HepG2 (cell line): Measurements from ENCODE around the gene BHLHE41. TPM values are rescaled to one million over a fixed set of nuclear protein-coding genes. Genes with fewer than 3 reads are reported as not detected.

Experiments used
- ATAC-seq: fragments of 200-7000 bp; cut with Tn5 transposase; 3 replicates; pipeline ENCODE4 v1.9.1; 2020; ENCODE audit warnings: mild to moderate bottlenecking, moderate library complexity
- BruUV-seq: library from RNA; stranded (reverse); fragments of 400-500 nt; replicated peaks from 2 replicates; lab custom pipeline; 2021; lab: Mats Ljungman, UMichigan
- CTCF ChIA-PET: fragments of 300-600 bp; formaldehyde crosslinking; extraction: SDS; loops from one replicate; lab custom pipeline; 2021; ENCODE audit warnings: low total read pairs, inconsistent platforms, low intra/inter-chr PET ratio; lab: Yijun Ruan, JAX
- POLR2A ChIA-PET: fragments of 350-600 bp; sonication (Branson Sonifier 250); formaldehyde crosslinking; loops from one replicate; lab custom pipeline; 2020; ENCODE audit warnings: antibody characterized with exemption, inconsistent platforms; lab: Yijun Ruan, JAX
- DNase-seq: peaks from one replicate; pipeline ENCODE4 v3.0.0-alpha.2; 2015; ENCODE audit warnings: low spot score
- FAIRE-seq: peaks from 3 replicates; lab custom pipeline; 2011; peaks lifted over from hg19 to GRCh38; lab: Jason Lieb, UNC
- H2AFZ ChIP-seq: one replicate; pipeline ENCODE4 v1.6.1; 2011; ENCODE audit warnings: low read length, inconsistent platforms
- H3K27ac ChIP-seq: fragments of 300-600 bp; 3 replicates; pipeline ENCODE4 v1.8.0; 2011; ENCODE audit warnings: mixed run types, mild to moderate bottlenecking, mixed read lengths, low read length, inconsistent platforms; ENCODE audit not compliant: insufficient read depth; ENCODE audit errors: extremely low read length
- H3K27me3 ChIP-seq, 2 experiments: fragments of 200-600 bp in 1 of 2; 2 replicates in 1 of 2; 3 replicates in 1 of 2; pipeline versions ENCODE4 v1.6.0 to v1.8.0; 2011; ENCODE audit warnings: low read length in 2 of 2, mild to moderate bottlenecking in 2 of 2, moderate library complexity in 2 of 2, inconsistent platforms in 1 of 2; ENCODE audit not compliant: insufficient read depth in 2 of 2, control insufficient read depth in 1 of 2
- H3K36me3 ChIP-seq, 2 experiments: fragments of 200-600 bp in 1 of 2; replicated peaks in 1 of 2; 2 replicates in 1 of 2; 3 replicates in 1 of 2; pipeline versions ENCODE4 v1.5.1 to v1.8.0; 2011; ENCODE audit warnings: low read length in 2 of 2, inconsistent platforms in 1 of 2; ENCODE audit not compliant: insufficient read depth in 2 of 2, control insufficient read depth in 1 of 2
- H3K4me1 ChIP-seq: 2 replicates; pipeline ENCODE4 v1.5.1; 2012; ENCODE audit warnings: low read length, inconsistent platforms; ENCODE audit not compliant: insufficient read depth
- H3K4me2 ChIP-seq: 2 replicates; pipeline ENCODE4 v1.6.0; 2011; ENCODE audit warnings: low read depth, low read length, inconsistent platforms
- H3K4me3 ChIP-seq, 3 experiments: fragments of 200-600 bp in 1 of 3; sonication (generic), shearing (Covaris generic) in 1 of 3; replicated peaks in 1 of 3; 2 replicates each; pipeline ENCODE4 v1.5.1; 2011 to 2016; ENCODE audit warnings: low read length in 3 of 3, inconsistent platforms in 2 of 3, low read depth in 2 of 3, mild to moderate bottlenecking in 2 of 3, control low read depth in 1 of 3, mixed read lengths in 1 of 3; ENCODE audit not compliant: insufficient read depth in 1 of 3
- H3K79me2 ChIP-seq: one replicate; pipeline ENCODE4 v1.6.1; 2011; ENCODE audit warnings: low read length, inconsistent platforms; ENCODE audit not compliant: insufficient read depth
- H3K9ac ChIP-seq: 2 replicates; pipeline ENCODE4 v1.6.0; 2011; ENCODE audit warnings: mild to moderate bottlenecking, low read depth, low read length, inconsistent platforms; ENCODE audit not compliant: insufficient read depth
- H3K9me3 ChIP-seq: 2 replicates; pipeline ENCODE4 v1.5.1; 2012; ENCODE audit warnings: mild to moderate bottlenecking, low read length
- H4K20me1 ChIP-seq: 2 replicates; pipeline ENCODE4 v1.6.0; 2011; ENCODE audit warnings: inconsistent platforms, mild to moderate bottlenecking, low read length, moderate library complexity; ENCODE audit not compliant: insufficient read depth
- CBX2 ChIP-seq, 2 experiments: fragments of 200-600 bp in 1 of 2; sonication (generic); formaldehyde crosslinking in 1 of 2; IDR thresholded peaks; 2 replicates each; pipeline versions ENCODE4 v1.7.0 to v1.8.1; 2018 to 2022; ENCODE audit warnings: low read depth in 2 of 2, low read length in 1 of 2, mild to moderate bottlenecking in 1 of 2, missing genetic modification reagents in 1 of 2
- KDM5A ChIP-seq: fragments of 200-600 bp; sonication (generic); IDR thresholded peaks from 2 replicates; pipeline ENCODE4 v1.7.0; 2018; ENCODE audit warnings: antibody characterized with exemption, mild to moderate bottlenecking, low read length, borderline replicate concordance
- MAZ ChIP-seq, 2 experiments: sonication (generic) in 1 of 2; formaldehyde crosslinking in 1 of 2; IDR thresholded peaks; 2 replicates each; pipeline versions ENCODE4 v1.5.0 to v1.6.1; 2012 to 2020; ENCODE audit warnings: low read depth in 2 of 2, mild to moderate bottlenecking in 2 of 2, borderline replicate concordance in 1 of 2, improper control_type of control experiment in 1 of 2, low read length in 1 of 2, missing genetic modification reagents in 1 of 2, moderate library complexity in 1 of 2
- ZNF142 ChIP-seq: sonication (generic); formaldehyde crosslinking; IDR thresholded peaks from 2 replicates; pipeline ENCODE4 v1.4.0; 2020; ENCODE audit warnings: missing genetic modification reagents
- whole genome bisulfite sequencing: methylation state at CpG from one replicate; pipeline ENCODE4 v1.1.6; 2017; ENCODE audit warnings: low lambda C conversion rate; 5-methylcytosine and 5-hydroxymethylcytosine counted together
- in situ Hi-C: cut with HindIII; loops from 2 replicates; pipeline ENCODE4 v1.10.0; 2017; ENCODE audit warnings: low pct_unique_long_range_greater_than_20kb; ENCODE audit not compliant: extremely low pct_ligation_motif_present
- intact Hi-C: fragments of 100-400 bp; cut with micrococcal nuclease; formaldehyde crosslinking; loops from one replicate; pipeline ENCODE4 v1.10.0; 2022; ENCODE audit not compliant: unreplicated experiment
- polyA plus RNA-seq, 8 experiments: library from polyadenylated mRNA; depleted of rRNA in 3 of 8; stranded (reverse) in 7 of 8; unstranded in 1 of 8; fragments of >200 nt; fragmentation: Illumina TruSeq in 4 of 8; extraction: Trizol in 4 of 8; gene quantifications; 2 replicates each; pipeline versions ENCODE4 v1.2.1 to v1.2.3, GENCODE V29; 2011 to 2016; ENCODE audit warnings: low read depth in 4 of 8, missing spikeins in 1 of 8, mixed read lengths in 1 of 8; ENCODE audit not compliant: insufficient read depth in 1 of 8
- total RNA-seq, 5 experiments: library from RNA; depleted of rRNA; stranded (reverse); fragments of >200 nt; fragmentation: Illumina TruSeq; extraction: Trizol; gene quantifications; 2 replicates each; pipeline ENCODE4 v1.2.3, GENCODE V29; 2016; ENCODE audit warnings: low read depth in 1 of 5

BHLHE41 gene
- total and polyA plus RNA-seq, 2 of the 13 experiments (the other 11 are each of a cell fraction or from before 2014, with no cell fraction given) = 0.03 TPM; not detected in 1

- Histone ChIP-seq H3K36me3 (no peaks in the 10 kb centered on the region), H3K4me3 (no peak overlapping the region), H3K9ac (no peak overlapping the region), H4K20me1 (peaks cover 3% of the 10 kb centered on the region; the same call in 1 of the 2 replicates), H3K4me2 (no peak overlapping the region), H3K79me2 (no peaks in the 10 kb centered on the region), H2AFZ (no peak overlapping the region), H3K4me1 (peaks cover 20% of the 10 kb centered on the region), H3K9me3 (no peaks in the 10 kb centered on the region)
- no peak for ATAC-seq
- intact Hi-C loops = no loop called here
- POLR2A ChIA-PET = no interaction called here
- CTCF ChIA-PET = no interaction called here
- BruUV-seq = no TSS peak
- 40% methylated on average over 8 of the region's 8 CpGs for WGBS
- TF ChIP-seq ZNF142 (CRISPR knock-in tag) (no peak), CBX2 (IDR thresholded peaks at IDR 0.05; ENCODE audit: low read depth, low read length) (0 out of 2 replicates have a peak, but pooled peaks have one; percentile 1), CBX2 (CRISPR knock-in tag; IDR thresholded peaks at IDR 0.05; ENCODE audit: low read depth) (no peak), KDM5A (no peak), MAZ (IDR thresholded peaks at IDR 0.05; ENCODE audit: borderline replicate concordance, low read depth, low read length) (no peak), MAZ (CRISPR knock-in tag; IDR thresholded peaks at IDR 0.05; ENCODE audit: low read depth) (no peak)
- TF ChIP-seq, all 625 proteins: peak for 1
- FAIRE-seq (no peak), DNase-seq (no peak)
- peaks cover 21 to 68% of the 10 kb centered on the region in 2 experiments for H3K27me3 ChIP-seq
- in situ Hi-C loops = loop anchor here (10.0 kb wide), 1 partner anchor 191 kb away; no protein-coding TSS in a partner anchor
- no peak overlapping the region for H3K27ac ChIP-seq
These were observed 1.3 kb downstream of the BHLHE41 start for GRCh38 chr12:26123482-26123980.
